ENCODE results near the gene CDIP1. TPM values are rescaled to one million over a fixed set of nuclear protein-coding genes. Genes with fewer than 3 reads are reported as not detected.
A peak's percentile ranks its signal among the peaks of the same experiment; 100 is the strongest.

The CDIP1 gene
- total and polyA plus RNA-seq, 9 of the 15 experiments (the other 6 are each of a cell fraction or from before 2014, with no cell fraction given): 0.29 TPM; not detected in 8

GRCh38 chr16:4525069-4525468, 13.5 kb downstream of the CDIP1 start:
- Histone ChIP-seq H3K79me2 (ENCODE audit: control insufficient read depth, insufficient read depth, low read length) (no peaks in the 10 kb centered on the region), H3K36me3 (ENCODE audit: control insufficient read depth, insufficient read depth, low read length) (no peaks in the 10 kb centered on the region), H3K9me1 (ENCODE audit: control insufficient read depth, insufficient read depth, low read length) (no peaks in the 10 kb centered on the region), H3K4me2 (ENCODE audit: insufficient read depth, low read length) (no peak overlapping the region), H3K9me3 (replicated peaks; ENCODE audit: control insufficient read depth, insufficient read depth, low read depth, low read length) (no peaks in the 10 kb centered on the region), H2AFZ (ENCODE audit: low read depth, low read length) (no peak overlapping the region), H3K4me3 (no peak overlapping the region), H4K20me1 (replicated peaks; ENCODE audit: control insufficient read depth, insufficient read depth, low read length) (no peaks in the 10 kb centered on the region), H3K9ac (ENCODE audit: insufficient read depth in 1 of 2, low read depth in 2 of 2, low read length in 2 of 2) (no peak overlapping the region; a peak in 2 of 4 replicates), H3K4me1 (replicated peaks in 1 of 2; ENCODE audit: control insufficient read depth in 2 of 2, insufficient read depth in 2 of 2, low read length in 2 of 2) (peaks cover 14 to 25% of the 10 kb centered on the region in 2 experiments; a peak in 4 of 5 replicates), H3K27ac (ENCODE audit: extremely low read depth, low read depth, low read length) (no peak overlapping the region), H3K27me3 (ENCODE audit: control insufficient read depth in 2 of 2, insufficient read depth in 2 of 2, low read length in 2 of 2) (peaks cover 0 to 4% of the 10 kb centered on the region in 2 experiments; a peak in 1 of 5 replicates)
- 58% methylated on average over 4 of the region's 7 CpGs for WGBS (ENCODE audit: insufficient coverage, low coverage, missing lambda C conversion rate)
- ATAC-seq: no peak
- no TSS peak for BruUV-seq (replicated peaks)
- TF ChIP-seq E2F6 (IDR thresholded peaks at IDR 0.05; ENCODE audit: borderline replicate concordance in 1 of 2, extremely low read depth in 1 of 2, insufficient read depth in 1 of 2, insufficient read length in 1 of 2, low read depth in 1 of 2, low read length in 1 of 2, poor library complexity in 1 of 2, severe bottlenecking in 1 of 2) (peak in 1 of 2 experiments; percentile 60), ZNF263 (CRISPR knock-in tag; IDR thresholded peaks at IDR 0.05; ENCODE audit: borderline replicate concordance) (peak; percentile 44; the same call in 1 of the 2 replicates), USF1 (CRISPR knock-in tag; IDR thresholded peaks at IDR 0.05) (0 out of 2 replicates have a peak, but pooled peaks have one; percentile 30), ZNF239 (CRISPR knock-in tag; IDR thresholded peaks at IDR 0.05) (no peak), BCL6 (CRISPR knock-in tag; IDR thresholded peaks at IDR 0.05) (no peak), TFE3 (CRISPR knock-in tag; IDR thresholded peaks at IDR 0.05) (peak; percentile 80), TOE1 (IDR thresholded peaks at IDR 0.05; ENCODE audit: borderline replicate concordance) (0 out of 2 replicates have a peak, but pooled peaks have one; percentile 31), TOE1 (CRISPR knock-in tag; IDR thresholded peaks at IDR 0.05; ENCODE audit: borderline replicate concordance, low read depth) (no peak)
- no peak for FAIRE-seq
- POLR2A ChIA-PET: no interaction called here
- in situ Hi-C loops (cut with MboI): no loop called here
- intact Hi-C loops (cut with micrococcal nuclease): loop anchor here (10.0 kb wide), 1 partner anchor 430 kb away; the partner anchor contains the start of gene SEC14L5
- CTCF ChIA-PET (ENCODE audit: low intra/inter-chr PET ratio): no interaction called here
- DNase-seq (ENCODE audit: extremely low read depth in 1 of 4, low spot score in 3 of 4): no peak
